ENCODE measurements around the gene ALK. TPM values are rescaled to one million over a fixed set of nuclear protein-coding genes. Genes with fewer than 3 reads are reported as not detected.

The ALK gene
- total and polyA plus RNA-seq, 2 donors (not counting 1 experiment from before 2014, with no cell fraction given): under 0.01 to 0.02 TPM

GRCh38 chr2:29397713-29398112 lies 523.7 kb downstream of the ALK start:
- Histone ChIP-seq H2AFZ (ENCODE audit: low read length) (no peak overlapping the region), H3K4me1 (ENCODE audit: control insufficient read depth, extremely low read depth, insufficient read depth, low read length) (no peaks in the 10 kb centered on the region), H3K4me2 (ENCODE audit: extremely low read depth, insufficient read depth, low read length) (no peak overlapping the region), H4K20me1 (ENCODE audit: control insufficient read depth, extremely low read depth, insufficient read depth, low read length) (no peaks in the 10 kb centered on the region), H3K79me2 (ENCODE audit: control insufficient read depth, insufficient read depth, low read length) (no peaks in the 10 kb centered on the region), H3K4me3 (replicated peaks in 1 of 4; ENCODE audit: control extremely low read depth in 1 of 4, insufficient read depth in 1 of 4, low read depth in 3 of 4, low read length in 4 of 4) (no peak overlapping the region), H3K9ac (ENCODE audit: insufficient read depth, low read length) (no peak overlapping the region), H3K9me3 (ENCODE audit: control insufficient read depth, insufficient read depth, low read depth, low read length) (no peaks in the 10 kb centered on the region), H3K27ac (ENCODE audit: insufficient read depth, low read length) (no peak overlapping the region), H3K27me3 (ENCODE audit: control insufficient read depth, insufficient read depth, low read length) (no peaks in the 10 kb centered on the region), H3K36me3 (ENCODE audit: control insufficient read depth, insufficient read depth, low read length) (no peaks in the 10 kb centered on the region)
- no peak for TF ChIP-seq EZH2 (IDR thresholded peaks at IDR 0.05; ENCODE audit: low read length, missing control alignments)
- no peak for TF ChIP-seq CTCF (conservative IDR thresholded peaks at IDR 0.05 in 1 of 2, IDR thresholded peaks at IDR 0.05 in 1 of 2; ENCODE audit: low read depth in 1 of 2, low read length in 2 of 2)
- peak in 1 of 2 donors; percentile 3 for DNase-seq (ENCODE audit: low read depth in 2 of 2)

- Histone ChIP-seq H3K79me2 (ENCODE audit: control insufficient read depth, insufficient read depth, low read length) (no peaks in the 10 kb centered on the region), H3K27me3 (ENCODE audit: control insufficient read depth, insufficient read depth, low read length) (no peaks in the 10 kb centered on the region), H3K4me2 (ENCODE audit: extremely low read depth, insufficient read depth, low read length) (no peak overlapping the region), H3K36me3 (ENCODE audit: control insufficient read depth, insufficient read depth, low read length) (no peaks in the 10 kb centered on the region), H3K27ac (ENCODE audit: insufficient read depth, low read length) (no peak overlapping the region), H3K9ac (ENCODE audit: insufficient read depth, low read length) (no peak overlapping the region), H3K4me3 (replicated peaks in 1 of 4; ENCODE audit: control extremely low read depth in 1 of 4, insufficient read depth in 1 of 4, low read depth in 3 of 4, low read length in 4 of 4) (no peak overlapping the region), H2AFZ (ENCODE audit: low read length) (no peak overlapping the region), H3K4me1 (ENCODE audit: control insufficient read depth, extremely low read depth, insufficient read depth, low read length) (no peaks in the 10 kb centered on the region), H3K9me3 (ENCODE audit: control insufficient read depth, insufficient read depth, low read depth, low read length) (no peaks in the 10 kb centered on the region), H4K20me1 (ENCODE audit: control insufficient read depth, extremely low read depth, insufficient read depth, low read length) (no peaks in the 10 kb centered on the region)
- DNase-seq (ENCODE audit: low read depth in 2 of 2): peak in 1 of 2 donors; percentile 60
- TF ChIP-seq EZH2 (IDR thresholded peaks at IDR 0.05; ENCODE audit: low read length, missing control alignments) (no peak), CTCF (conservative IDR thresholded peaks at IDR 0.05 in 1 of 2, IDR thresholded peaks at IDR 0.05 in 1 of 2; ENCODE audit: low read depth in 1 of 2, low read length in 2 of 2) (no peak)
Observed at GRCh38 chr2:29397039-29397438, 524.3 kb downstream of the ALK start.

GRCh38 chr2:29394981-29395350 lies 526.4 kb downstream of the ALK start:
- H3K36me3 ChIP-seq (ENCODE audit: control insufficient read depth, insufficient read depth, low read length): no peaks in the 10 kb centered on the region
- no peak overlapping the region for H2AFZ ChIP-seq (ENCODE audit: low read length)
- no peak overlapping the region for H3K4me3 ChIP-seq (replicated peaks in 1 of 4; ENCODE audit: control extremely low read depth in 1 of 4, insufficient read depth in 1 of 4, low read depth in 3 of 4, low read length in 4 of 4)
- H4K20me1 ChIP-seq (ENCODE audit: control insufficient read depth, extremely low read depth, insufficient read depth, low read length): no peaks in the 10 kb centered on the region
- no peaks in the 10 kb centered on the region for H3K79me2 ChIP-seq (ENCODE audit: control insufficient read depth, insufficient read depth, low read length)
- H3K27ac ChIP-seq (ENCODE audit: insufficient read depth, low read length): no peak overlapping the region
- TF ChIP-seq EZH2 (IDR thresholded peaks at IDR 0.05; ENCODE audit: low read length, missing control alignments) (no peak), CTCF (conservative IDR thresholded peaks at IDR 0.05 in 1 of 2, IDR thresholded peaks at IDR 0.05 in 1 of 2; ENCODE audit: low read depth in 1 of 2, low read length in 2 of 2) (no peak)
- H3K4me2 ChIP-seq (ENCODE audit: extremely low read depth, insufficient read depth, low read length): no peak overlapping the region
- H3K9ac ChIP-seq (ENCODE audit: insufficient read depth, low read length): no peak overlapping the region
- H3K4me1 ChIP-seq (ENCODE audit: control insufficient read depth, extremely low read depth, insufficient read depth, low read length): no peaks in the 10 kb centered on the region
- DNase-seq (ENCODE audit: low read depth in 2 of 2): no peak
- no peaks in the 10 kb centered on the region for H3K9me3 ChIP-seq (ENCODE audit: control insufficient read depth, insufficient read depth, low read depth, low read length)
- H3K27me3 ChIP-seq (ENCODE audit: control insufficient read depth, insufficient read depth, low read length): no peaks in the 10 kb centered on the region
